Measurements from ENCODE around the gene RNF157. TPM values are rescaled to one million over a fixed set of nuclear protein-coding genes. Genes with fewer than 3 reads are reported as not detected.
"Not testable (repeated sequence)": the region's sequence is repeated elsewhere in the genome, so short reads cannot be mapped to it uniquely, and the experiment has no call there.

The RNF157 gene
- total RNA-seq, 2 experiments from 2014 or later: 38.1 to 45.3 TPM

GRCh38 chr17:76237859-76238313, 2.4 kb downstream of the RNF157 start:
- Mint-ChIP-seq H3K27ac (no peak overlapping the region), H3K9me3 (peaks cover 2% of the 10 kb centered on the region)

DNA sequence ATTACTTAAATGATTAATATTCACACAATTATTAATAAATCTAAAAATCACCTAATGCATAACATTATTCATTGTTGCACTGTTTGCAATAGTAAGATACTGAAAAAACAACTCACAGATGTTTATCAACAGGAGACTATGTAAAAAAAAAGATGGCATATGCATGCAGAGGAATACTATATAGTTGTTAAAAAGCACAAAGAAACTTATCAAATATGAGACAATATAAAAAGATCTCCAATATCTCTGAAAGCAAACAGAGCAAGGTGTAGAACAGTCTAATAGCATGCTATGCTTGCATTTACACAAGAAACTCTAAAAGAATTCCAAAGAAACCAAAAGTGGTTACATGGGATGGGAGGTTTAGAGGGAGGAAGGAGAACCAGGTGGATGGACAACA, 3.7 kb downstream of the RNF157 start:
- peaks cover 64% of the 10 kb centered on the region for H3K4me1 Mint-ChIP-seq (ENCODE audit: low read depth)
- intact Hi-C loops (cut with micrococcal nuclease): loop anchor here (1.0 kb wide), 1 partner anchor 10 kb away; no protein-coding TSS in a partner anchor
- H3K36me3 Mint-ChIP-seq (ENCODE audit: low read depth): peaks cover 11% of the 10 kb centered on the region
- no peak overlapping the region for H3K4me3 Mint-ChIP-seq
- CTCF ChIA-PET: interaction anchor here (1.6 kb wide), 1 partner anchor 10 kb away, joined by 3 read pairs; no protein-coding TSS in a partner anchor
- no peak overlapping the region for H3K27ac Mint-ChIP-seq
- DNase-seq: no peak
- peaks cover 2% of the 10 kb centered on the region for H3K9me3 Mint-ChIP-seq
- no peaks in the 10 kb centered on the region for H3K27me3 Mint-ChIP-seq (ENCODE audit: low read depth)

More at GRCh38 chr17:76237859-76238313, 2.4 kb downstream of the RNF157 start:
- Mint-ChIP-seq H3K4me1 (ENCODE audit: low read depth) (peaks cover 66% of the 10 kb centered on the region), H3K4me3 (no peak overlapping the region), H3K36me3 (ENCODE audit: low read depth) (peaks cover 11% of the 10 kb centered on the region), H3K27me3 (ENCODE audit: low read depth) (no peaks in the 10 kb centered on the region)
- no peak for DNase-seq
- CTCF ChIA-PET: interaction anchor here (0.9 to 1.6 kb wide), 7 partner anchors 8 to 224 kb away, joined by 3 to 7 read pairs (median 4); no protein-coding TSS in a partner anchor
- intact Hi-C loops (cut with micrococcal nuclease): loop anchor here (1.0 to 2.0 kb wide), 2 partner anchors 8 to 17 kb away; no protein-coding TSS in a partner anchor

GRCh38 chr17:76235883-76236282, 4.4 kb downstream of the RNF157 start:
- intact Hi-C loops (cut with micrococcal nuclease): no loop called here
- peaks cover 2% of the 10 kb centered on the region for H3K9me3 Mint-ChIP-seq
- no peak overlapping the region for H3K27ac Mint-ChIP-seq

DNA sequence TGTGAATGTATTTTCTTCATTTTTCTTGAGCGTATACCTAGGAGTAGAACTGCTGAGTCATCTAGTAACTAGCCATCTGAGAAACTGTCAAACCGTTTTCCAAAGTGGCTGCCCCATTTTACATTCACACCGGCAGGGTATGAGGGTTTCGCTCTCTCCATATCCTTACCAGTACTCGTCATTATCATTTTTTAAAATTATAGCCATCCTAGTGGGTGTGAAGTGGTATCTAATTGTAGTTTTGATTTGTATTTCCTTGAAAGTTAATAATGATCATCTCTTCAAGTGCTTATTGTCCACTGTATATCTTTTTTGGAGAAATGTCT, 6.0 kb downstream of the RNF157 start:
- Mint-ChIP-seq H3K36me3 (ENCODE audit: low read depth) (peaks cover 16% of the 10 kb centered on the region), H3K27ac (peak overlapping the region; percentile 24), H3K9me3 (peaks cover 2% of the 10 kb centered on the region), H3K4me1 (ENCODE audit: low read depth) (peaks cover 64% of the 10 kb centered on the region), H3K4me3 (no peak overlapping the region), H3K27me3 (ENCODE audit: low read depth) (no peaks in the 10 kb centered on the region)
- CTCF ChIA-PET: interaction anchor here (1.1 kb wide), 1 partner anchor 12 kb away, joined by 4 read pairs; no protein-coding TSS in a partner anchor
- intact Hi-C loops (cut with micrococcal nuclease): no loop called here
- no peak for DNase-seq

More at GRCh38 chr17:76235883-76236282, 4.4 kb downstream of the RNF157 start:
- DNase-seq: no peak
- CTCF ChIA-PET: no interaction called here
- Mint-ChIP-seq H3K4me1 (ENCODE audit: low read depth) (peaks cover 58% of the 10 kb centered on the region), H3K36me3 (ENCODE audit: low read depth) (peaks cover 11% of the 10 kb centered on the region), H3K27me3 (ENCODE audit: low read depth) (no peaks in the 10 kb centered on the region), H3K4me3 (no peak overlapping the region)

DNA sequence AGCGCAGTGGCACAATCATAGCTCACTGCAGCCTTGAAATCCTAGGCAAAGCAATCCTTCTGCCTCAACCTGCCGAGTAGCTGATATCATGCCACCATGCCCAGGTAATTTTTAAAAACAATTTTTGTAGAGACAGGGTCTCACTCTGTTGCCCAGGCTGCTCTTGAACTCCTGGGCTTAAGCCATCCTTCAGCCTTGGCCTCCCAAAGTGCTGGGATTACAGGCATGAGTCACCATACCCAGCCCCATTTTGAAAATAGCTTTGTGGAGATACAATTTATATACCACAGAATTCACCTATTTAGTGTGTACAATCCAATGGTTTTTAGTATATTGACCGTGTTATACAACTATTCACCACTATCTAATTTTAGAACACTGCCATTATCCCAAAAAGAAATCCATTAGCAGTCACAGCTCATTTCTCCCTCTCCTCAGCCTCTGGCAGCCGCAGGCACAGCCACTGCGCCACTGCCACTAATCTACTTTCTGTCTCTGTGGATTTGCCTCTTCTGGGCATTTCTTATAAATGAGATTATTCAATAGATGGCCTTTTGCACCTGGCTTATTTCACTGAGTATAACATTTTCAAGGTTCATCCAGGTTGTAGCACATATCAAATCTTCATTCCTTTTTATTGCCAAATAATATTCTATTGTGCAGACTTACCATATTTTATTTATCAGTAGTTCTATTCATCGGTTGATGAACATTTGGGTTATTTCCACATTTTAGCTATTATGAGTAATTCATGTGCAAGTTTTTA, 6.5 kb downstream of the RNF157 start:
- peaks cover 63% of the 10 kb centered on the region for H3K4me1 Mint-ChIP-seq (ENCODE audit: low read depth)
- peaks cover 18% of the 10 kb centered on the region for H3K36me3 Mint-ChIP-seq (ENCODE audit: low read depth)
- no peak overlapping the region for H3K27ac Mint-ChIP-seq
- H3K27me3 Mint-ChIP-seq (ENCODE audit: low read depth): no peaks in the 10 kb centered on the region
- no peak overlapping the region for H3K4me3 Mint-ChIP-seq
- CTCF ChIA-PET: interaction anchor here (0.7 to 1.1 kb wide), 2 partner anchors 12 to 33 kb away, joined by 4 read pairs; no protein-coding TSS in a partner anchor
- DNase-seq: no peak
- H3K9me3 Mint-ChIP-seq: peaks cover 2% of the 10 kb centered on the region
- intact Hi-C loops (cut with micrococcal nuclease): no loop called here

GRCh38 chr17:76232342-76232741, 8.0 kb downstream of the RNF157 start:
- DNase-seq: no peak
- Mint-ChIP-seq H3K4me1 (ENCODE audit: low read depth) (peaks cover 55% of the 10 kb centered on the region), H3K36me3 (ENCODE audit: low read depth) (peaks cover 18% of the 10 kb centered on the region), H3K9me3 (peaks cover 2% of the 10 kb centered on the region), H3K27ac (no peak overlapping the region), H3K4me3 (no peak overlapping the region), H3K27me3 (ENCODE audit: low read depth) (no peaks in the 10 kb centered on the region)
- intact Hi-C loops (cut with micrococcal nuclease): no loop called here
- CTCF ChIA-PET: interaction anchor here (0.6 to 0.8 kb wide), 2 partner anchors 31 to 881 kb away, joined by 4 to 5 read pairs; no protein-coding TSS in a partner anchor

- H3K27me3 Mint-ChIP-seq (ENCODE audit: low read depth); H3K9me3 Mint-ChIP-seq; DNase-seq; H3K27ac Mint-ChIP-seq; CTCF ChIA-PET; intact Hi-C loops (cut with micrococcal nuclease); H3K4me3 Mint-ChIP-seq: not testable (repeated sequence)
- peaks cover 30% of the 10 kb centered on the region for H3K4me1 Mint-ChIP-seq (ENCODE audit: low read depth)
- H3K36me3 Mint-ChIP-seq (ENCODE audit: low read depth): peaks cover 14% of the 10 kb centered on the region
Measured at GRCh38 chr17:76226749-76227148, 13.5 kb downstream of the RNF157 start.

DNA sequence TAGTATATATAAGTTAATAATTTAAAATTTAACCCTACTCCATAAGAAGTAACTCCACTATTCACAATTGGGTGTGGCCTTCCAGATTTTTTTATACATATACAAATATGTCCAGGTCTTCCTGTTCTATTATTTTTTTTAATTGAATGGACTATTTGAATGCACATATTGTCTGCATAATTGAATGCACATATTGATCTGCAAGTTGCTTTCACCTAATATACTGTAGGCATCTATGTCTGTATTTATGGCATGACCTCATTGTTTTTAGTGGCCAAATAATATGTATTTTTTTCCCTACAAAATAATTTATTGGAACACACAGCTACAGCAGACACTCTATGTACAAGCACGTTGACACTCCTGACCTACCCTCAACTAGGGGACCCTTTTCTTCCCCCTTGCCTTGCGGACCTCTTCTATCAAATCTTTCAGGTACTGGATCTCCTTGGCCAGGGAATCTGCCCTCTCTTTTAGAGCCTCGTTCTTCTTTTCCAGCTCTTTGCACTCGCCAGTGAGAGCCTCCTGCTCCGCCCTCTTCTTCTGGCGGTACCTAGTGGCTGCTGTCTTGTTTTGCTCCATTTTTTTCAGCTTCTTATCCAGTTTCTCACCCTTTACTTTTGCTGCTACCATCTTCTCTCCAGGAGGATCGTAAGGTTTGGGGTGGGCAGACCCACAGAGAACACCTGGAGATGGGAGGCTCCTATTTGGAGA, 14.8 kb downstream of the RNF157 start:
- H3K4me3 Mint-ChIP-seq; DNase-seq; H3K27ac Mint-ChIP-seq; H3K27me3 Mint-ChIP-seq (ENCODE audit: low read depth); H3K9me3 Mint-ChIP-seq; intact Hi-C loops (cut with micrococcal nuclease): not testable (repeated sequence)
- H3K36me3 Mint-ChIP-seq (ENCODE audit: low read depth): peaks cover 16% of the 10 kb centered on the region
- peaks cover 35% of the 10 kb centered on the region for H3K4me1 Mint-ChIP-seq (ENCODE audit: low read depth)
- CTCF ChIA-PET: interaction anchor here (1.2 kb wide), 1 partner anchor 12 kb away, joined by 3 read pairs; no protein-coding TSS in a partner anchor

DNA sequence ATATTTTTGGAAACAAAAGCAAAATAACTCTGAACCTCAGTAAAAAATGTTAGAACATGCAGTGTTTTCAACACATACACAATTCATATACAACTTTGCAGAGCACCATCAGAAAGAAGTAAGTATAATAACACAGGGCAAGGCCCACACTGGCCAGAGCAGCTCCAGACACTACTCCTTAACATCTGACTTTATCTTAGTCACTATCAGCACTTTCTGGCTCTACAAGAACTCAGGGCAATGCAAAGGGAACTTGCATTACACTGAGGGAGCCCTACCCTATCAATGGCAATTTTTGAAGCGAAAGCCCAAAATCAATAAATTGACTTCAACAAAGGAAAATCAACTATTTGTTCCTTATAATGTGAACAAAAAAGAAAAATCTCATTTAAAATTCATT, 16.5 kb downstream of the RNF157 start:
- CTCF ChIA-PET: no interaction called here
- Mint-ChIP-seq H3K4me1 (ENCODE audit: low read depth) (peaks cover 35% of the 10 kb centered on the region), H3K9me3 (no peaks in the 10 kb centered on the region), H3K27me3 (ENCODE audit: low read depth) (no peaks in the 10 kb centered on the region), H3K4me3 (no peak overlapping the region), H3K27ac (no peak overlapping the region), H3K36me3 (ENCODE audit: low read depth) (peaks cover 7% of the 10 kb centered on the region)
- DNase-seq: no peak
- intact Hi-C loops (cut with micrococcal nuclease): no loop called here

DNA sequence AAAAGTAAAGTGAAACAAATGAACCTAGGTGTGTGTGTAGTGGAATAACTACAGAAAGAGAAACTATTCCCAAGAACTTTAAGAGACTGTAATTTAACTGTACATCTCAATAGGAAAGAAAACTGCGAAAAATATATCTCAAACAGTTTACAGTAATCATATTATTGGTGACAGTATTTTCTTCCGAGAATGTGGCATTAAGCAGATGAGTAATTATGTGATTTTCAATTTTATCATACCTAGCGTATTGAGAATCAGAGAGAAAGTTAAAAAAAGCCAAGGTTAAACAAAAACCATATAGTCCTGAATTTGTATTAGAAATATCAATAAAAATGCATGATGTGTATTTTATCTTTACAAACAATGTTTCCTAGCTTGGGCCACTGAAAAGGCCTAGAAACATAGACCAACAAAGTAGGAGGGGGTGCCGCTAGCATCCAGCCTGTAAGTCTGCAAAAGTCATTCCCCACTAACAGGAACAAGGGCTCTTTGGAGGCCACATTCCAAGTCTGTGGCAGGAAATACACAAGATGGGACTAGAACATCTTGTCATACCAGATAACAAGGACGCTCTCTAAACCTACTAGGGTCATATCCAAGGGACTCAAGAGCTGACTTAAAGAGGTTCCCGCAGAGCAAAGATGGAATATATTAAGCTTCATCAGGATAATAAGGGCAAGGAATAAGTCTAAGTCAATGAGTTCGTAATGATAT, 20.5 kb downstream of the RNF157 start:
- intact Hi-C loops (cut with micrococcal nuclease): loop anchor here (1.0 to 2.0 kb wide), 3 partner anchors 19 to 40 kb away; no protein-coding TSS in a partner anchor
- no peak for DNase-seq
- H3K9me3 Mint-ChIP-seq: no peaks in the 10 kb centered on the region
- CTCF ChIA-PET: interaction anchor here (0.6 kb wide), 1 partner anchor 95 kb away, joined by 3 read pairs; no protein-coding TSS in a partner anchor
- H3K4me1 Mint-ChIP-seq (ENCODE audit: low read depth): peaks cover 58% of the 10 kb centered on the region
- peak overlapping the region; percentile 44 for H3K27ac Mint-ChIP-seq
- H3K27me3 Mint-ChIP-seq (ENCODE audit: low read depth): no peaks in the 10 kb centered on the region
- peaks cover 6% of the 10 kb centered on the region for H3K36me3 Mint-ChIP-seq (ENCODE audit: low read depth)
- peak overlapping the region; percentile 24 for H3K4me3 Mint-ChIP-seq

DNA sequence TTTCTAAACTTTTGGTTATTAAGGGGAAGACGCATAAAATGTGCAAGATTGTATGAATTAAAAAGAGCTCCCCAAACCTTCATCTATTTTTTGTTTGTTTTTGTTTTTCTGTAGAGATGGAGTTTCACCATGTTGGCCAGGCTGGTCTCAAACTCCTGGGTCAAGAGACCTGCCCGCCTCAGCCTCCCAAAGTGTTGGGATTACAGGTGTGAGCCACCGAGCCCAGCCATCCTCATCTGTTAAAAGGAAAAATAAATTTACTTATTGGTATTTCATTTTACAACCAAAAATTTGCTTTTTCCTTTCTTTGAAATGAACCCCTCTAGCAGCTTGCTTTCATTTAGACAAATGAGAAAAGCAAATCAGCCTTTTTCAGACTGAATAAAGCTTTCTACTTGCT, 23.2 kb downstream of the RNF157 start:
- Mint-ChIP-seq H3K27me3 (ENCODE audit: low read depth) (no peaks in the 10 kb centered on the region), H3K4me1 (ENCODE audit: low read depth) (peaks cover 70% of the 10 kb centered on the region), H3K9me3 (no peaks in the 10 kb centered on the region), H3K4me3 (no peak overlapping the region), H3K36me3 (ENCODE audit: low read depth) (peaks cover 8% of the 10 kb centered on the region), H3K27ac (no peak overlapping the region)
- intact Hi-C loops (cut with micrococcal nuclease): no loop called here
- CTCF ChIA-PET: interaction anchor here (0.9 to 3.1 kb wide), 7 partner anchors 15 to 92 kb away, joined by 3 to 10 read pairs (median 3); no protein-coding TSS in a partner anchor
- DNase-seq: no peak

DNA sequence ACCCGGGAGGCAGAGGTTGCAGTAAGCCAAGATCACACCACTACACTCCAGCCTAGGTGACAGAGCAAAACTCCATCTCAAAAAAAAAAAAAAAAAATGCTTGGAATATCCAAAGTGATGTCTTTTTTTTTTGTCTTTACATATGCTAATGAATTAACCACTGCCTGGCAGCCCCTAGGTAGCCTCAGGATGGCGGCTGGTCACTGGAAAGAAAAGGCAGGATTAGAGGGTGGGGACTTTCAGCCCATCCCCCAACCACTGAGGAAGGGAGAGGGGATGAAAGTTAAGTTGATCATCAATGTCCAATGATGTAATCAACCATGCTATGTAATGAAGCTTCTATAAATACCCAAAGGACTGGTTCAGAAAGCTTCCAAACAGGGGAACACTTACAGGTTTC, 26.8 kb downstream of the RNF157 start:
- Mint-ChIP-seq H3K27me3 (ENCODE audit: low read depth) (no peaks in the 10 kb centered on the region), H3K9me3 (no peaks in the 10 kb centered on the region), H3K4me1 (ENCODE audit: low read depth) (peaks cover 65% of the 10 kb centered on the region), H3K36me3 (ENCODE audit: low read depth) (peaks cover 29% of the 10 kb centered on the region), H3K4me3 (no peak overlapping the region), H3K27ac (no peak overlapping the region)
- DNase-seq: no peak
- CTCF ChIA-PET: no interaction called here
- intact Hi-C loops (cut with micrococcal nuclease): no loop called here
